ENCODE data around the gene ERG.

Gene ERG

DNA sequence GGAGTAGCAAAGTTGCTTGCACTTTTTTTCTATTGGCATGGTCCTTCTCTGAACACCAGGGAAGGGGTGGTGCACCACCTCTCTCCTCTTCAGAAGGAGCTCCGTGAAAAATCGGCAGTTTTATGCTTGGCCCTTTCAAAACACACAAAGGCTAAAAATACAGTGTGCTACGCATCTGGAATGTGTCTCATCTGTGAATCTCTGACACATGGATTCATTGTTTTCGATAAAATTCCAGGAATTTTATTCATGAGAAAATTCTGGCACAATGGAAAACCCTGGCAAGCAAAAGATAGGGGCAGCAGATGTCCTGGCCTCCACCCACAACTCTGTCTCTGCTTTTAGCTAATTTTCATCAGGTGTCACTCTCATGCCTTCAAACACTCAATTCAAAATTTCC is 42.9 kb downstream of the ERG start:
- TF ChIP-seq, protein P1, sequence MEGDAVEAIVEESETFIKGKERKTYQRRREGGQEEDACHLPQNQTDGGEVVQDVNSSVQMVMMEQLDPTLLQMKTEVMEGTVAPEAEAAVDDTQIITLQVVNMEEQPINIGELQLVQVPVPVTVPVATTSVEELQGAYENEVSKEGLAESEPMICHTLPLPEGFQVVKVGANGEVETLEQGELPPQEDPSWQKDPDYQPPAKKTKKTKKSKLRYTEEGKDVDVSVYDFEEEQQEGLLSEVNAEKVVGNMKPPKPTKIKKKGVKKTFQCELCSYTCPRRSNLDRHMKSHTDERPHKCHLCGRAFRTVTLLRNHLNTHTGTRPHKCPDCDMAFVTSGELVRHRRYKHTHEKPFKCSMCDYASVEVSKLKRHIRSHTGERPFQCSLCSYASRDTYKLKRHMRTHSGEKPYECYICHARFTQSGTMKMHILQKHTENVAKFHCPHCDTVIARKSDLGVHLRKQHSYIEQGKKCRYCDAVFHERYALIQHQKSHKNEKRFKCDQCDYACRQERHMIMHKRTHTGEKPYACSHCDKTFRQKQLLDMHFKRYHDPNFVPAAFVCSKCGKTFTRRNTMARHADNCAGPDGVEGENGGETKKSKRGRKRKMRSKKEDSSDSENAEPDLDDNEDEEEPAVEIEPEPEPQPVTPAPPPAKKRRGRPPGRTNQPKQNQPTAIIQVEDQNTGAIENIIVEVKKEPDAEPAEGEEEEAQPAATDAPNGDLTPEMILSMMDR (IDR thresholded peaks at IDR 0.05; ENCODE audit: insufficient read depth, low read length, poor library complexity, severe bottlenecking), result no peak
- H3K27me3 ChIP-seq (replicated peaks; ENCODE audit: control insufficient read depth, insufficient read depth, low read length), result no peaks in the 10 kb centered on the region; the same call in 1 of the 2 replicates
- no peak for DNase-seq (ENCODE audit: extremely low read depth, insufficient read length)
- H3K36me3 ChIP-seq (ENCODE audit: control insufficient read depth, insufficient read depth, low read length), result no peaks in the 10 kb centered on the region
- no peak overlapping the region for H3K4me3 ChIP-seq (replicated peaks; ENCODE audit: low read depth, low read length)

DNA sequence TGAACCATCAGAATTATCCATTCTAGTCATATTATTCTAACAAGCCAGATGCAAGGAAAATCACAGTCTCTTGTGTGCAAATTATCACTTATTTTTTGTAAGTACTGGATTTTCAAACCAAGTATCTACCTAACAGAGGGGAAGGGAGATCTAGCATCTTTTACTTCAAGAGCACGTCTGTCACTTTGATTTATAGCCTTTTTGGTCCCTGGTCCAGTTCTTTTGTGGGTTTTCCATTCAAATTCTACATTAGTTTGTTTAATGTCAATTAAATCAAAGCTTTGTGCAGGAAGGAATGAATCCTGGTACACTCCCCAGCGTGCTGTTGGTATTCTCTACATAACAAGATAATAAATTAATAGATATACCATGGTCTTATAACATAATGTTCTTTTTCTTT is 43.6 kb downstream of the ERG start:
- TF ChIP-seq, protein P1 (IDR thresholded peaks at IDR 0.05; ENCODE audit: insufficient read depth, low read length, poor library complexity, severe bottlenecking), result no peak
- H3K27me3 ChIP-seq (replicated peaks; ENCODE audit: control insufficient read depth, insufficient read depth, low read length), result no peaks in the 10 kb centered on the region; the same call in 1 of the 2 replicates

DNA sequence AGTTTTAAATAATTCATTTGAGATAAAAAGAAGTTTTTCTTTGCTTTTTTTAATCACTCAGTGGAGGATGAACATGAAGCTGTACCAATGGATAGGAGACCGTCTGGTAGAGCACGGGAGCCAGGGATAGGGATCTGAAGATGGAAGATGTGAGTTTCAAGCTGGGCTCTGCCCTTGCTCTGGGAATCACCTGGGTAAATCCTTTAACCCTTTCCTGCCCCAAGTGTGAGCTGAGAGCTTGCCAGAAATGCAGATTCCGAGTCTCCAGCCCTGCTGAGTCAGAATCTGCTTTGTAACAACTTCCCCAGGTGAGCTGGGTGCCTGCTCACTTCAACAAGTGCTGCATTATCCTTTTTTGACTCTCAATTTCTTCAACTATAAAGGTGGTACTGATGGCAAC is 44.1 kb downstream of the ERG start:
- Histone ChIP-seq H3K36me3 (ENCODE audit: control insufficient read depth, insufficient read depth, low read length) (no peaks in the 10 kb centered on the region), H3K4me3 (replicated peaks; ENCODE audit: low read depth, low read length) (no peak overlapping the region), H3K27me3 (replicated peaks; ENCODE audit: control insufficient read depth, insufficient read depth, low read length) (no peaks in the 10 kb centered on the region; the same call in 1 of the 2 replicates)
- no peak for DNase-seq (ENCODE audit: extremely low read depth, insufficient read length)
- TF ChIP-seq, protein P1 (IDR thresholded peaks at IDR 0.05; ENCODE audit: insufficient read depth, low read length, poor library complexity, severe bottlenecking), result no peak

More for the DNA sequence above, 43.6 kb downstream of the ERG start:
- DNase-seq (ENCODE audit: extremely low read depth, insufficient read length), result no peak
- Histone ChIP-seq H3K4me3 (replicated peaks; ENCODE audit: low read depth, low read length) (no peak overlapping the region), H3K36me3 (ENCODE audit: control insufficient read depth, insufficient read depth, low read length) (no peaks in the 10 kb centered on the region)

DNA sequence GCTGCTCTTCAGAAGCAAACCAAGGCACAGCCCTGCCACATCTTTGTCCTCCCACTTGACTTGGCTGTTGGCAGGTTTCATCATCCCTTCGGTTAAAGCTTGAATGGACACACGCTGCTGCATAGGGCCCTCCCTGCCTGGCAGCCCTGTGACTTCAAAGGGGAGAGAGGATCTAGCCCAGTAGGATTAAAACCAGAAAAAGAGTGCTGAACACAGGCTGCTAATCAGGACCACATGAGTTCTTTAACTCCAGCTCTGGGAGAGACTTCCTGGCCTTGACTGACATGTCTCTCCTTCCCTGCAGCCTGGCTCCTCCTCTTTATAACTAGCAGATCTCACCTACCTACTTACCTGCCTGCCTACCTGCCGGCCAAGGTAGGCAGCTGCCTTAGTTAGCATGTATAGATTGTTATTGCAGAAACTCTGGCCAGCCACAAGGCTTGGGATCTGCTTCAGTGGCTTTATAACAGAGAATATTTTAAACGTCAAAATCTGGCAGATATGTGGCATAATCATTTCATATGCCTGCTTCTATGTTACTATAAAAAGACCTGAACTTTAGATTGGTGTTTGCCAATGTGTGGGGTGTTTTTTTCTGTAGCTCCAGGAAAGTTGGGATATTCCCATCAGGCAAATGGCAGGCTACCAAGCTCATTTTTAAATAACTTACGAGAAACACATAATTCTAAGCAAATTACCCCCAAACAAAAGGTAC is 49.4 kb downstream of the ERG start:
- H3K4me3 ChIP-seq (replicated peaks; ENCODE audit: low read depth, low read length), result no peak overlapping the region
- no peaks in the 10 kb centered on the region; the same call in none of the 2 replicates for H3K27me3 ChIP-seq (replicated peaks; ENCODE audit: control insufficient read depth, insufficient read depth, low read length)
- TF ChIP-seq, protein P1 (IDR thresholded peaks at IDR 0.05; ENCODE audit: insufficient read depth, low read length, poor library complexity, severe bottlenecking), result no peak
- no peaks in the 10 kb centered on the region for H3K36me3 ChIP-seq (ENCODE audit: control insufficient read depth, insufficient read depth, low read length)
- no peak for DNase-seq (ENCODE audit: extremely low read depth, insufficient read length)

DNA sequence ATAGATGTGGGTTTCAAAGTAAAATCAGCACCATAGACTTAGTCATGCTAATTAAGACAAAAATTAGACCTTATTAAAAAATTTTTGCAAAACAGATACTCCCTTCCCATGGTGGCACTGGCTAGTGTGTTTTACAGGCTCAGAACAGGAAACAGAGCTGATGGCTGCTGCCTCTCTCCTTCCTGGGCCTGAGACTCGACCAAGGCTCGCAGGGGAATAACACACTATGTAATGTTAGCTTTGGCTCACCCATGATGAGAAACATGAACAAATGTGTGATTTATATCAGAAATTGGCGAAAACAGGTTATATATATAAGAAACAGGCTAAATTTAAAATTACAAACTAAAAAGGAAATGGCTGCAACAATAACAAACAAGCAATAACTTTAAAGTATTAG is 50.7 kb downstream of the ERG start:
- Histone ChIP-seq H3K27me3 (replicated peaks; ENCODE audit: control insufficient read depth, insufficient read depth, low read length) (no peaks in the 10 kb centered on the region; the same call in none of the 2 replicates), H3K36me3 (ENCODE audit: control insufficient read depth, insufficient read depth, low read length) (no peaks in the 10 kb centered on the region), H3K4me3 (replicated peaks; ENCODE audit: low read depth, low read length) (no peak overlapping the region)
- TF ChIP-seq, protein P1 (IDR thresholded peaks at IDR 0.05; ENCODE audit: insufficient read depth, low read length, poor library complexity, severe bottlenecking), result no peak
- DNase-seq (ENCODE audit: extremely low read depth, insufficient read length), result no peak

Measured in GM06990 (cell line).